ENCODE data around the gene NAGPA. TPM values are rescaled to one million over a fixed set of nuclear protein-coding genes. Genes with fewer than 3 reads are reported as not detected.
A peak's percentile ranks its signal among the peaks of the same experiment; 100 is the strongest.
"Not testable (repeated sequence)": the region's sequence is repeated elsewhere in the genome, so short reads cannot be mapped to it uniquely, and the experiment has no call there.

Gene NAGPA
- total RNA-seq, 4 donors from 2014 or later: 37.5 to 104 (median 43.8) TPM

GRCh38 chr16:5075637-5076036, 41.9 kb upstream of the NAGPA start:
- no peak for TF ChIP-seq CTCF (IDR thresholded peaks at IDR 0.05)
- no peak for TF ChIP-seq EP300 (IDR thresholded peaks at IDR 0.05)
- TF ChIP-seq POLR2A (IDR thresholded peaks at IDR 0.05): no peak

GRCh38 chr16:5073771-5074170, 40.0 kb upstream of the NAGPA start:
- not testable (repeated sequence) for H3K27me3 ChIP-seq; DNase-seq (ENCODE audit: low spot score in 2 of 2); H3K9me3 ChIP-seq; H3K4me3 ChIP-seq; H3K27ac ChIP-seq
- H3K36me3 ChIP-seq: peaks cover 0 to 53% (median 21%) of the 10 kb centered on the region in 3 donors
- WGBS, 2 donors: 91 to 98% methylated on average over 15 of the region's 15 CpGs
- H3K4me1 ChIP-seq: peaks cover 0 to 24% (median 4%) of the 10 kb centered on the region in 4 donors

More at GRCh38 chr16:5075637-5076036, 41.9 kb upstream of the NAGPA start:
- Histone ChIP-seq H3K27ac (no peak overlapping the region), H3K36me3 (peaks cover 0 to 71% (median 21%) of the 10 kb centered on the region in 3 donors), H3K27me3 (no peaks in the 10 kb centered on the region), H3K9me3 (no peaks in the 10 kb centered on the region), H3K4me3 (no peak overlapping the region), H3K4me1 (peaks cover 0 to 24% (median 4%) of the 10 kb centered on the region in 4 donors)
- no peak for DNase-seq (ENCODE audit: low spot score in 2 of 2)
- WGBS, 2 donors: 68 to 72% methylated on average over 5 of the region's 5 CpGs

- no peak overlapping the region for H3K27ac ChIP-seq
- DNase-seq (ENCODE audit: low spot score in 2 of 2): no peak
- H3K9me3 ChIP-seq: no peaks in the 10 kb centered on the region
- H3K27me3 ChIP-seq: no peaks in the 10 kb centered on the region
- no peak for TF ChIP-seq POLR2A (IDR thresholded peaks at IDR 0.05)
- no peak for TF ChIP-seq EP300 (IDR thresholded peaks at IDR 0.05)
- no peak for TF ChIP-seq CTCF (IDR thresholded peaks at IDR 0.05)
- 79 to 82% methylated on average over 2 of the region's 2 CpGs for WGBS, 2 donors
- H3K36me3 ChIP-seq: peaks cover 0 to 48% (median 21%) of the 10 kb centered on the region in 3 donors
- no peak overlapping the region for H3K4me3 ChIP-seq
- H3K4me1 ChIP-seq: peaks cover 0 to 24% (median 4%) of the 10 kb centered on the region in 4 donors
Observed at GRCh38 chr16:5073279-5073629, 39.5 kb upstream of the NAGPA start.

GRCh38 chr16:5072334-5073278, 38.9 kb upstream of the NAGPA start:
- no peaks in the 10 kb centered on the region for H3K9me3 ChIP-seq
- DNase-seq (ENCODE audit: low spot score in 2 of 2): no peak
- no peak for TF ChIP-seq POLR2A (IDR thresholded peaks at IDR 0.05)
- no peak for TF ChIP-seq CTCF (IDR thresholded peaks at IDR 0.05)
- TF ChIP-seq EP300 (IDR thresholded peaks at IDR 0.05): no peak
- 56 to 61% methylated on average over 12 of the region's 12 CpGs for WGBS, 2 donors
- peak overlapping the region; percentile 62 to 89 (median 78) for H3K27ac ChIP-seq
- no peaks in the 10 kb centered on the region for H3K27me3 ChIP-seq
- peaks cover 0 to 41% (median 19%) of the 10 kb centered on the region in 3 donors for H3K36me3 ChIP-seq
- H3K4me3 ChIP-seq: peak overlapping the region; percentile 63 to 86 (median 70)
- peaks cover 0 to 24% (median 4%) of the 10 kb centered on the region in 4 donors for H3K4me1 ChIP-seq

GRCh38 chr16:5071681-5072333, 38.1 kb upstream of the NAGPA start, which contains the start of gene ALG1:
TSS of gene ALG1 (plus strand) at chr16:5071843. CDS start at chr16:5071850, 7 bp downstream.
- Histone ChIP-seq H3K27me3 (no peaks in the 10 kb centered on the region), H3K4me1 (peaks cover 0 to 24% (median 4%) of the 10 kb centered on the region in 4 donors), H3K9me3 (no peaks in the 10 kb centered on the region), H3K36me3 (peaks cover 0 to 33% (median 13%) of the 10 kb centered on the region in 3 donors), H3K4me3 (peak within 1 kb of the TSS; percentile 63 to 86 (median 70)), H3K27ac (peak within 1 kb of the TSS; percentile 62 to 89 (median 78))
- peak; percentile 78 to 87 for DNase-seq (ENCODE audit: low spot score in 2 of 2)
- peak in 1 of 2 donors; percentile 60 for TF ChIP-seq POLR2A (IDR thresholded peaks at IDR 0.05)
- peak; percentile 42 to 92 for TF ChIP-seq EP300 (IDR thresholded peaks at IDR 0.05)
- peak in 1 of 5 experiments; percentile 19 for TF ChIP-seq CTCF (IDR thresholded peaks at IDR 0.05)
- 0% methylated on average over 37 to 41 of the region's 53 CpGs for WGBS, 2 donors
